Dermis lymphatic vessel endothelial cell (primary cell): ENCODE results near the gene EFNA3. TPM values are rescaled to one million over a fixed set of nuclear protein-coding genes. Genes with fewer than 3 reads are reported as not detected.

Experiments
- total RNA-seq: library from RNA; depleted of rRNA; stranded (reverse); fragments of >200 nt; gene quantifications from 2 replicates; pipeline ENCODE4 v1.2.1, GENCODE V29; 2014

Gene EFNA3, protein sequence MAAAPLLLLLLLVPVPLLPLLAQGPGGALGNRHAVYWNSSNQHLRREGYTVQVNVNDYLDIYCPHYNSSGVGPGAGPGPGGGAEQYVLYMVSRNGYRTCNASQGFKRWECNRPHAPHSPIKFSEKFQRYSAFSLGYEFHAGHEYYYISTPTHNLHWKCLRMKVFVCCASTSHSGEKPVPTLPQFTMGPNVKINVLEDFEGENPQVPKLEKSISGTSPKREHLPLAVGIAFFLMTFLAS
- total RNA-seq: 1.4 and 2.1 TPM in 2 replicates

GRCh38 chr1:155078469-155079209 is at the start of gene EFNA3:
EFNA3 (plus strand) TSS chr1:155078837; CDS start chr1:155078942, 105 bp downstream.

GRCh38 chr1:155033524-155033923 is 45.1 kb upstream of the EFNA3 start, which contains the start of the genes DCST1 and DCST2:
DCST1 (plus strand) TSS chr1:155033824; CDS start chr1:155034037, 213 bp downstream.
DCST2 (minus strand) TSS chr1:155033781; CDS start chr1:155033701, 80 bp downstream.

GRCh38 chr1:155050560-155051341 is 27.9 kb upstream of the EFNA3 start, which contains the start of gene ADAM15:
ADAM15 (plus strand) TSS chr1:155051316; CDS start chr1:155051387, 71 bp downstream.

DNA sequence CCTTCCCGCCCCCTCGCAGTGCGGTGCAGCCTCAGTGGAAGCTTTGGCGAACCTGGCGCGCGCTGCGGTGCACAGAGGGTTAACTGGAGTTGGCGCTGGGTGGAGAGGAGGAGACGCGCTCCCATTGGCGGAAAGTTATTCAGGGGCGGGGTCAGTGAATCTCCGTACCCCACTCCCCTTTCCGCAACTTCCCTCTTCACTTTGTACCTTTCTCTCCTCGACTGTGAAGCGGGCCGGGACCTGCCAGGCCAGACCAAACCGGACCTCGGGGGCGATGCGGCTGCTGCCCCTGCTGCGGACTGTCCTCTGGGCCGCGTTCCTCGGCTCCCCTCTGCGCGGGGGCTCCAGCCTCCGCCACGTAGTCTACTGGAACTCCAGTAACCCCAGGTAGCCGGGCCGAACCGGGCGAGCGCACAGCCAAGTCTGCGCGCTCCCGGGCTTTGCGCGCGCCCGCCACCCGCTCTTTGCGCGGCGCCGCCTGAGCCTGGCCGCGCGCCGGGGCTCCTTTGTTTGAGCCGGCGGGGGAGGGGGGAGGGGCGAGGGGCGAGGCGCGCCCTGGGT is 15.0 kb upstream of the EFNA3 start, which contains the start of gene EFNA4:
Gene EFNA4, plus strand, starts transcription at position 191 of the 561 bp plus-strand sequence. Its CDS starts 84 bp downstream, at position 275.

GRCh38 chr1:155127105-155127966 is 48.7 kb downstream of the EFNA3 start, which contains the start of gene EFNA1:
EFNA1 (plus strand) TSS chr1:155127876; CDS start chr1:155127978, 102 bp downstream.

DNA sequence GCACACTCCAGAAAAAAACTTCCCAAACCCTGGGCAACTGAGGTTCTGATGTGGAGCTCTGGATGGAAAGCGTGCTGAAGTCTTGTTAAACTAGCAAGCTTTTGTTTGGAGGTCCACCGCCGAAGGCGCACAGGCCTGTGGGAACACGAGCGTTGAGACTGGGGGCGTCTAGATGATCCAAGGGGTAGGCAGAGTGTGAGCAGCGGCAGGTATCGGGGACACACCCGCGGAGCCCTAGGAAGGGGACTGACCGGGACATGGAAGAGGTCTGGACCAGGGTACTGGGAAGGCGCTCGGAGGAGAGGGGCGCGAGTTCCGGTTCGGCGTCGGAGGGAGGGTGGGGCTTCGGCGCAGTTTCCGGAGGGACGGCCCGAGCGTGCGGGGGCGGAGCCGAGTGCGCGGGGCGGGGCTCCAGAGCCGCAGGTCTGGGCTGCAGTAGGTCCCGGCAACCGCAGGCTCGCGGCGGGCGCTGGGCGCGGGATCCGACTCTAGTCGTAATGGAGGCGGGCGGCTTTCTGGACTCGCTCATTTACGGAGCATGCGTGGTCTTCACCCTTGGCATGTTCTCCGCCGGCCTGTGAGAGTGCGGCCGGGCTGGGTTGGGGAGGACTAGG is 56.9 kb downstream of the EFNA3 start, which contains the start of gene SLC50A1:
Gene SLC50A1, plus strand, starts transcription at position 438 of the 614 bp plus-strand sequence. Its CDS starts 60 bp downstream, at position 498.

Other genes with a start within 250 kb of the EFNA3 start
- 0.87 and 1.3 TPM in 2 replicates for gene KCNN3, start 208.6 kb upstream of the EFNA3 start, total RNA-seq
- gene PMVK, start 142.1 kb upstream of the EFNA3 start, total RNA-seq: 9.2 and 11.3 TPM in 2 replicates
- gene PBXIP1, start 122.7 kb upstream of the EFNA3 start, total RNA-seq: 109 and 117 TPM in 2 replicates
- gene PYGO2, start 117.1 kb upstream of the EFNA3 start, total RNA-seq: 5.3 and 5.4 TPM in 2 replicates
- gene SHC1, start 108.1 kb upstream of the EFNA3 start, total RNA-seq: 253 and 300 TPM in 2 replicates
- gene CKS1B, start 104.2 kb upstream of the EFNA3 start, total RNA-seq: 29.0 and 31.8 TPM in 2 replicates
- 16.7 and 18.6 TPM in 2 replicates for gene FLAD1, start 95.5 kb upstream of the EFNA3 start, total RNA-seq
- gene LENEP, start 85.3 kb upstream of the EFNA3 start, total RNA-seq: 0.43 TPM in 1 of 2 replicates, not detected in the other
- 7.0 and 9.8 TPM in 2 replicates for gene ZBTB7B, start 76.0 kb upstream of the EFNA3 start, total RNA-seq
- 0.09 and 0.11 TPM in 2 replicates for gene DCST2, start 45.1 kb upstream of the EFNA3 start, total RNA-seq
- not detected in 2 replicates for gene DCST1, start 45.0 kb upstream of the EFNA3 start, total RNA-seq
- gene ADAM15, start 27.5 kb upstream of the EFNA3 start, total RNA-seq: 97.1 and 129 TPM in 2 replicates
- 13.7 and 15.3 TPM in 2 replicates for gene EFNA4, start 15.1 kb upstream of the EFNA3 start, total RNA-seq
- 172 and 255 TPM in 2 replicates for gene EFNA1, start 49.0 kb downstream of the EFNA3 start, total RNA-seq
- 56.8 and 66.1 TPM in 2 replicates for gene SLC50A1, start 57.0 kb downstream of the EFNA3 start, total RNA-seq
- gene DPM3, start 61.7 kb downstream of the EFNA3 start, total RNA-seq: 28.5 and 38.7 TPM in 2 replicates
- gene KRTCAP2, start 94.5 kb downstream of the EFNA3 start, total RNA-seq: 139 and 143 TPM in 2 replicates
- gene TRIM46, start 95.0 kb downstream of the EFNA3 start, total RNA-seq: 1.1 and 1.3 TPM in 2 replicates
- 12.6 and 13.2 TPM in 2 replicates for gene THBS3, start 129.1 kb downstream of the EFNA3 start, total RNA-seq
- 23.5 and 34.1 TPM in 2 replicates for gene MTX1, start 129.9 kb downstream of the EFNA3 start, total RNA-seq
- gene ENTREP3, start 176.6 kb downstream of the EFNA3 start, total RNA-seq: 2.4 and 2.5 TPM in 2 replicates
- gene SCAMP3, start 183.5 kb downstream of the EFNA3 start, total RNA-seq: 25.8 and 28.2 TPM in 2 replicates
- 18.5 and 20.6 TPM in 2 replicates for gene CLK2, start 194.7 kb downstream of the EFNA3 start, total RNA-seq
- gene HCN3, start 198.6 kb downstream of the EFNA3 start, total RNA-seq: 0.34 and 0.76 TPM in 2 replicates
- gene PKLR, start 222.6 kb downstream of the EFNA3 start, total RNA-seq: not detected in 2 replicates
- gene FDPS, start 230.0 kb downstream of the EFNA3 start, total RNA-seq: 350 and 458 TPM in 2 replicates
- gene RUSC1, start 242.1 kb downstream of the EFNA3 start, total RNA-seq: 8.2 and 9.2 TPM in 2 replicates